GM23338 (cell line): ENCODE data around the gene CETP. TPM values are rescaled to one million over a fixed set of nuclear protein-coding genes. Genes with fewer than 3 reads are reported as not detected.

ENCODE experiments used
- ATAC-seq: fragments of 200-7000 bp; cut with Tn5 transposase; 3 replicates; pipeline ENCODE4 v1.9.1; 2020
- DNase-seq: peaks from one replicate; pipeline ENCODE4 v3.0.0-alpha.2; 2015; ENCODE audit warnings: low spot score
- H2AFZ ChIP-seq: fragments of 200-600 bp; sonication (generic); 2 replicates; pipeline ENCODE4 v1.8.0; 2016; ENCODE audit warnings: antibody characterized with exemption, mild to moderate bottlenecking, moderate library complexity
- H3F3A ChIP-seq: fragments of 200-600 bp; sonication (generic); replicated peaks from 2 replicates; pipeline ENCODE4 v1.8.0; 2017; ENCODE audit warnings: antibody characterized with exemption, mixed run types, low read depth
- H3K27ac ChIP-seq: fragments of 200-600 bp; sonication (generic); 2 replicates; pipeline ENCODE4 v1.6.1; 2016; ENCODE audit warnings: low read depth
- H3K27me3 ChIP-seq: fragments of 200-600 bp; sonication (generic); 2 replicates; pipeline ENCODE4 v1.8.0; 2016; ENCODE audit warnings: mild to moderate bottlenecking, mixed run types, moderate library complexity; ENCODE audit not compliant: insufficient read depth
- H3K36me3 ChIP-seq: fragments of 200-600 bp; sonication (generic); 2 replicates; pipeline ENCODE4 v1.8.0; 2016; ENCODE audit warnings: mild to moderate bottlenecking; ENCODE audit not compliant: insufficient read depth
- H3K4me1 ChIP-seq: fragments of 200-600 bp; sonication (generic); 2 replicates; pipeline ENCODE4 v1.8.0; 2016; ENCODE audit warnings: mild to moderate bottlenecking, moderate library complexity; ENCODE audit not compliant: insufficient read depth
- H3K4me2 ChIP-seq: fragments of 200-600 bp; sonication (generic); 2 replicates; pipeline ENCODE4 v1.7.1; 2017; ENCODE audit warnings: mixed run types
- H3K4me3 ChIP-seq: fragments of 200-600 bp; sonication (generic); 2 replicates; pipeline ENCODE4 v1.6.1; 2016; ENCODE audit warnings: mixed run types
- H3K79me2 ChIP-seq: fragments of 200-600 bp; sonication (generic); replicated peaks from 2 replicates; pipeline ENCODE4 v1.8.0; 2017; ENCODE audit warnings: mild to moderate bottlenecking; ENCODE audit not compliant: insufficient read depth
- H3K9me2 ChIP-seq: fragments of 200-600 bp; sonication (generic); 2 replicates; pipeline ENCODE4 v1.8.0; 2017; ENCODE audit not compliant: insufficient read depth
- H4K20me1 ChIP-seq: fragments of 200-600 bp; sonication (generic); replicated peaks from 2 replicates; pipeline ENCODE4 v1.8.0; 2017; ENCODE audit warnings: mild to moderate bottlenecking; ENCODE audit not compliant: insufficient read depth
- H3K27ac Mint-ChIP-seq: 2 replicates; pipeline ENCODE4 v1.8.0; 2020; ENCODE audit warnings: inconsistent platforms, mild to moderate bottlenecking, moderate library complexity, mixed read lengths
- H3K27me3 Mint-ChIP-seq: 3 replicates; pipeline ENCODE4 v1.8.0; 2022; ENCODE audit warnings: low read depth, mild to moderate bottlenecking, moderate library complexity, mixed read lengths, inconsistent platforms; ENCODE audit not compliant: insufficient read depth, poor library complexity
- H3K36me3 Mint-ChIP-seq: 3 replicates; pipeline ENCODE4 v1.8.0; 2021; ENCODE audit warnings: low read depth, mild to moderate bottlenecking, inconsistent platforms, moderate library complexity, mixed read lengths
- H3K4me1 Mint-ChIP-seq: 3 replicates; pipeline ENCODE4 v1.8.0; 2020; ENCODE audit warnings: mild to moderate bottlenecking, inconsistent platforms, mixed read lengths
- H3K4me3 Mint-ChIP-seq: 3 replicates; pipeline ENCODE4 v1.8.0; 2021; ENCODE audit warnings: moderate library complexity, mild to moderate bottlenecking, inconsistent platforms, mixed read lengths
- H3K9me3 Mint-ChIP-seq: 3 replicates; pipeline ENCODE4 v1.8.0; 2020; ENCODE audit warnings: moderate library complexity, mild to moderate bottlenecking, inconsistent platforms, mixed read lengths
- CREB1 ChIP-seq: fragments of 250-450 bp; sonication (Bioruptor Pico); IDR thresholded peaks from 2 replicates; pipeline ENCODE4 v1.5.0; 2020; ENCODE audit warnings: low read depth, mild to moderate bottlenecking, moderate library complexity
- ETS1 ChIP-seq: IDR thresholded peaks from 2 replicates; pipeline ENCODE4 v1.6.1; 2016; ENCODE audit warnings: antibody characterized with exemption
- EZH2 ChIP-seq: fragments of 200-600 bp; sonication (generic); IDR thresholded peaks from one replicate; pipeline ENCODE4 v1.8.0; 2017; ENCODE audit warnings: antibody characterized with exemption, mild to moderate bottlenecking, low read depth; ENCODE audit not compliant: unreplicated experiment
- EZH2phosphoT487 ChIP-seq: fragments of 200-600 bp; sonication (generic); IDR thresholded peaks from one replicate; pipeline ENCODE4 v1.8.1; 2018; ENCODE audit warnings: antibody characterized with exemption; ENCODE audit not compliant: unreplicated experiment
- JUNB ChIP-seq: IDR thresholded peaks from one replicate; pipeline ENCODE4 v1.6.1; 2016; ENCODE audit warnings: antibody characterized with exemption; ENCODE audit not compliant: unreplicated experiment
- NANOG ChIP-seq: IDR thresholded peaks from 2 replicates; pipeline ENCODE4 v1.6.1; 2016; ENCODE audit warnings: antibody characterized with exemption, borderline replicate concordance
- POLR2AphosphoS5 ChIP-seq: IDR thresholded peaks from 2 replicates; pipeline ENCODE4 v1.6.1; 2016; ENCODE audit warnings: antibody characterized with exemption, low read depth
- STAT1 ChIP-seq: IDR thresholded peaks from one replicate; pipeline ENCODE4 v1.6.1; 2016; ENCODE audit warnings: antibody characterized with exemption; ENCODE audit not compliant: unreplicated experiment
- ZNF114 ChIP-seq: fragments of 250-450 bp; sonication (Bioruptor Pico); IDR thresholded peaks from 2 replicates; pipeline ENCODE4 v1.5.0; 2020; ENCODE audit warnings: mild to moderate bottlenecking, moderate library complexity
- ZNF331 ChIP-seq: fragments of 250-450 bp; sonication (Bioruptor Pico); IDR thresholded peaks from 2 replicates; pipeline ENCODE4 v1.5.0; 2020; ENCODE audit warnings: low read depth, mild to moderate bottlenecking, moderate library complexity
- polyA plus RNA-seq: library from polyadenylated mRNA; unstranded; fragments of >200 nt; fragmentation: Nextera tagmentation; extraction: Ambion mirVana; gene quantifications from 2 replicates; pipeline ENCODE4 v1.2.1, GENCODE V29; 2016
- total RNA-seq: library from RNA; depleted of rRNA; stranded (reverse); fragments of >200 nt; shearing (Covaris generic); gene quantifications from 2 replicates; pipeline ENCODE4 v1.2.3, GENCODE V29; 2014
- TF ChIP-seq, protein P1 (sequence below): fragments of 250-450 bp; sonication (Bioruptor Pico); IDR thresholded peaks from 2 replicates; pipeline ENCODE4 v1.5.0; 2020; ENCODE audit warnings: mild to moderate bottlenecking, moderate library complexity
- TF ChIP-seq, protein P2 (sequence below): IDR thresholded peaks from one replicate; pipeline ENCODE4 v1.6.1; 2018; ENCODE audit warnings: antibody characterized with exemption; ENCODE audit not compliant: unreplicated experiment
- TF ChIP-seq, protein P3 (sequence below), 2 experiments: fragments of 200-600 bp in 1 of 2; sonication (generic) in 1 of 2; conservative IDR thresholded peaks; 2 replicates each; pipeline versions ENCODE4 v1.5.1 to v1.6.1; 2016 to 2017; ENCODE audit warnings: antibody characterized with exemption in 2 of 2, low read depth in 2 of 2, mild to moderate bottlenecking in 2 of 2, moderate library complexity in 1 of 2

Gene CETP
- total and polyA plus RNA-seq, 2 experiments from 2014 or later: not detected

DNA sequence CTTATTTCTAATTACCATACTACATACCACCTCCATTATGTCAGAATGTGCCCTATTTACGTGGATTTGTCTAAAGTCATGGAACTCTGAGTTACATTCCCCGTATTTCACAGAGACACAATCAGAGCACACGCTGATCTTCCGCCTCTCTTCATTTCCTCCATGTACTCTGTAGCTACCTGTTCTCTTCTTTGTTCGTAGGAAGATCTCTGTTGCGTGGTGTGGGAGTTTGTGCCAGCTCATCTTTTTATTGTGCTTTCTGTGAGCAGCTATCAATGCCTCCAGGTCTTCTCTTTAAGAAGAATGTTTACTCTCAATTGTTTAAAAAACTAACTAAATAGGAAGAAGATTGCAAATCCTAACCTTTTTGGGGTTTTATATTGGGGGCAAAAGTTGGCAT, 54.6 kb downstream of the CETP start:
- H3K4me3 Mint-ChIP-seq: no peak overlapping the region
- TF ChIP-seq ZNF331 (CRISPR knock-in tag) (no peak), EZH2phosphoT487 (no peak), EZH2 (no peak), ZNF114 (CRISPR knock-in tag) (no peak), ETS1 (no peak), CREB1 (CRISPR knock-in tag) (no peak), JUNB (no peak), NANOG (no peak), POLR2AphosphoS5 (no peak), STAT1 (no peak)
- TF ChIP-seq, protein P1, sequence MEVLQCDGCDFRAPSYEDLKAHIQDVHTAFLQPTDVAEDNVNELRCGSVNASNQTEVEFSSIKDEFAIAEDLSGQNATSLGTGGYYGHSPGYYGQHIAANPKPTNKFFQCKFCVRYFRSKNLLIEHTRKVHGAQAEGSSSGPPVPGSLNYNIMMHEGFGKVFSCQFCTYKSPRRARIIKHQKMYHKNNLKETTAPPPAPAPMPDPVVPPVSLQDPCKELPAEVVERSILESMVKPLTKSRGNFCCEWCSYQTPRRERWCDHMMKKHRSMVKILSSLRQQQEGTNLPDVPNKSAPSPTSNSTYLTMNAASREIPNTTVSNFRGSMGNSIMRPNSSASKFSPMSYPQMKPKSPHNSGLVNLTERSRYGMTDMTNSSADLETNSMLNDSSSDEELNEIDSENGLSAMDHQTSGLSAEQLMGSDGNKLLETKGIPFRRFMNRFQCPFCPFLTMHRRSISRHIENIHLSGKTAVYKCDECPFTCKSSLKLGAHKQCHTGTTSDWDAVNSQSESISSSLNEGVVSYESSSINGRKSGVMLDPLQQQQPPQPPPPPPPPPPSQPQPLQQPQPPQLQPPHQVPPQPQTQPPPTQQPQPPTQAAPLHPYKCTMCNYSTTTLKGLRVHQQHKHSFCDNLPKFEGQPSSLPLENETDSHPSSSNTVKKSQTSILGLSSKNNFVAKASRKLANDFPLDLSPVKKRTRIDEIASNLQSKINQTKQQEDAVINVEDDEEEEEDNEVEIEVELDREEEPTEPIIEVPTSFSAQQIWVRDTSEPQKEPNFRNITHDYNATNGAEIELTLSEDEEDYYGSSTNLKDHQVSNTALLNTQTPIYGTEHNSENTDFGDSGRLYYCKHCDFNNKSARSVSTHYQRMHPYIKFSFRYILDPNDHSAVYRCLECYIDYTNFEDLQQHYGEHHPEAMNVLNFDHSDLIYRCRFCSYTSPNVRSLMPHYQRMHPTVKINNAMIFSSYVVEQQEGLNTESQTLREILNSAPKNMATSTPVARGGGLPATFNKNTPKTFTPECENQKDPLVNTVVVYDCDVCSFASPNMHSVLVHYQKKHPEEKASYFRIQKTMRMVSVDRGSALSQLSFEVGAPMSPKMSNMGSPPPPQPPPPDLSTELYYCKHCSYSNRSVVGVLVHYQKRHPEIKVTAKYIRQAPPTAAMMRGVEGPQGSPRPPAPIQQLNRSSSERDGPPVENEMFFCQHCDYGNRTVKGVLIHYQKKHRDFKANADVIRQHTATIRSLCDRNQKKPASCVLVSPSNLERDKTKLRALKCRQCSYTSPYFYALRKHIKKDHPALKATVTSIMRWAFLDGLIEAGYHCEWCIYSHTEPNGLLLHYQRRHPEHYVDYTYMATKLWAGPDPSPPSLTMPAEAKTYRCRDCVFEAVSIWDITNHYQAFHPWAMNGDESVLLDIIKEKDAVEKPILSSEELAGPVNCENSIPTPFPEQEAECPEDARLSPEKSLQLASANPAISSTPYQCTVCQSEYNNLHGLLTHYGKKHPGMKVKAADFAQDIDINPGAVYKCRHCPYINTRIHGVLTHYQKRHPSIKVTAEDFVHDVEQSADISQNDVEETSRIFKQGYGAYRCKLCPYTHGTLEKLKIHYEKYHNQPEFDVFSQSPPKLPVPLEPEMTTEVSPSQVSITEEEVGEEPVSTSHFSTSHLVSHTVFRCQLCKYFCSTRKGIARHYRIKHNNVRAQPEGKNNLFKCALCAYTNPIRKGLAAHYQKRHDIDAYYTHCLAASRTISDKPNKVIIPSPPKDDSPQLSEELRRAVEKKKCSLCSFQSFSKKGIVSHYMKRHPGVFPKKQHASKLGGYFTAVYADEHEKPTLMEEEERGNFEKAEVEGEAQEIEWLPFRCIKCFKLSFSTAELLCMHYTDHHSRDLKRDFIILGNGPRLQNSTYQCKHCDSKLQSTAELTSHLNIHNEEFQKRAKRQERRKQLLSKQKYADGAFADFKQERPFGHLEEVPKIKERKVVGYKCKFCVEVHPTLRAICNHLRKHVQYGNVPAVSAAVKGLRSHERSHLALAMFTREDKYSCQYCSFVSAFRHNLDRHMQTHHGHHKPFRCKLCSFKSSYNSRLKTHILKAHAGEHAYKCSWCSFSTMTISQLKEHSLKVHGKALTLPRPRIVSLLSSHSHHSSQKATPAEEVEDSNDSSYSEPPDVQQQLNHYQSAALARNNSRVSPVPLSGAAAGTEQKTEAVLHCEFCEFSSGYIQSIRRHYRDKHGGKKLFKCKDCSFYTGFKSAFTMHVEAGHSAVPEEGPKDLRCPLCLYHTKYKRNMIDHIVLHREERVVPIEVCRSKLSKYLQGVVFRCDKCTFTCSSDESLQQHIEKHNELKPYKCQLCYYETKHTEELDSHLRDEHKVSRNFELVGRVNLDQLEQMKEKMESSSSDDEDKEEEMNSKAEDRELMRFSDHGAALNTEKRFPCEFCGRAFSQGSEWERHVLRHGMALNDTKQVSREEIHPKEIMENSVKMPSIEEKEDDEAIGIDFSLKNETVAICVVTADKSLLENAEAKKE (CRISPR knock-in tag): no peak
- TF ChIP-seq, protein P2, sequence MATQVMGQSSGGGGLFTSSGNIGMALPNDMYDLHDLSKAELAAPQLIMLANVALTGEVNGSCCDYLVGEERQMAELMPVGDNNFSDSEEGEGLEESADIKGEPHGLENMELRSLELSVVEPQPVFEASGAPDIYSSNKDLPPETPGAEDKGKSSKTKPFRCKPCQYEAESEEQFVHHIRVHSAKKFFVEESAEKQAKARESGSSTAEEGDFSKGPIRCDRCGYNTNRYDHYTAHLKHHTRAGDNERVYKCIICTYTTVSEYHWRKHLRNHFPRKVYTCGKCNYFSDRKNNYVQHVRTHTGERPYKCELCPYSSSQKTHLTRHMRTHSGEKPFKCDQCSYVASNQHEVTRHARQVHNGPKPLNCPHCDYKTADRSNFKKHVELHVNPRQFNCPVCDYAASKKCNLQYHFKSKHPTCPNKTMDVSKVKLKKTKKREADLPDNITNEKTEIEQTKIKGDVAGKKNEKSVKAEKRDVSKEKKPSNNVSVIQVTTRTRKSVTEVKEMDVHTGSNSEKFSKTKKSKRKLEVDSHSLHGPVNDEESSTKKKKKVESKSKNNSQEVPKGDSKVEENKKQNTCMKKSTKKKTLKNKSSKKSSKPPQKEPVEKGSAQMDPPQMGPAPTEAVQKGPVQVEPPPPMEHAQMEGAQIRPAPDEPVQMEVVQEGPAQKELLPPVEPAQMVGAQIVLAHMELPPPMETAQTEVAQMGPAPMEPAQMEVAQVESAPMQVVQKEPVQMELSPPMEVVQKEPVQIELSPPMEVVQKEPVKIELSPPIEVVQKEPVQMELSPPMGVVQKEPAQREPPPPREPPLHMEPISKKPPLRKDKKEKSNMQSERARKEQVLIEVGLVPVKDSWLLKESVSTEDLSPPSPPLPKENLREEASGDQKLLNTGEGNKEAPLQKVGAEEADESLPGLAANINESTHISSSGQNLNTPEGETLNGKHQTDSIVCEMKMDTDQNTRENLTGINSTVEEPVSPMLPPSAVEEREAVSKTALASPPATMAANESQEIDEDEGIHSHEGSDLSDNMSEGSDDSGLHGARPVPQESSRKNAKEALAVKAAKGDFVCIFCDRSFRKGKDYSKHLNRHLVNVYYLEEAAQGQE: no peak
- TF ChIP-seq, protein P3, sequence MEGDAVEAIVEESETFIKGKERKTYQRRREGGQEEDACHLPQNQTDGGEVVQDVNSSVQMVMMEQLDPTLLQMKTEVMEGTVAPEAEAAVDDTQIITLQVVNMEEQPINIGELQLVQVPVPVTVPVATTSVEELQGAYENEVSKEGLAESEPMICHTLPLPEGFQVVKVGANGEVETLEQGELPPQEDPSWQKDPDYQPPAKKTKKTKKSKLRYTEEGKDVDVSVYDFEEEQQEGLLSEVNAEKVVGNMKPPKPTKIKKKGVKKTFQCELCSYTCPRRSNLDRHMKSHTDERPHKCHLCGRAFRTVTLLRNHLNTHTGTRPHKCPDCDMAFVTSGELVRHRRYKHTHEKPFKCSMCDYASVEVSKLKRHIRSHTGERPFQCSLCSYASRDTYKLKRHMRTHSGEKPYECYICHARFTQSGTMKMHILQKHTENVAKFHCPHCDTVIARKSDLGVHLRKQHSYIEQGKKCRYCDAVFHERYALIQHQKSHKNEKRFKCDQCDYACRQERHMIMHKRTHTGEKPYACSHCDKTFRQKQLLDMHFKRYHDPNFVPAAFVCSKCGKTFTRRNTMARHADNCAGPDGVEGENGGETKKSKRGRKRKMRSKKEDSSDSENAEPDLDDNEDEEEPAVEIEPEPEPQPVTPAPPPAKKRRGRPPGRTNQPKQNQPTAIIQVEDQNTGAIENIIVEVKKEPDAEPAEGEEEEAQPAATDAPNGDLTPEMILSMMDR (conservative IDR thresholded peaks at IDR 0.05; ENCODE audit: low read depth in 2 of 2): no peak

More for the DNA sequence above, 54.6 kb downstream of the CETP start:
- no peaks in the 10 kb centered on the region for H3K36me3 ChIP-seq
- H3K27me3 Mint-ChIP-seq: peaks cover 2% of the 10 kb centered on the region
- H3K27ac Mint-ChIP-seq: no peak overlapping the region
- H2AFZ ChIP-seq: no peak overlapping the region
- no peaks in the 10 kb centered on the region for H4K20me1 ChIP-seq
- no peak for ATAC-seq
- peaks cover 5% of the 10 kb centered on the region; the same call in 1 of the 2 replicates for H3K4me1 ChIP-seq
- H3K79me2 ChIP-seq: no peaks in the 10 kb centered on the region
- DNase-seq: no peak
- H3K9me3 Mint-ChIP-seq: no peaks in the 10 kb centered on the region
- no peaks in the 10 kb centered on the region for H3K36me3 Mint-ChIP-seq
- peaks cover 10% of the 10 kb centered on the region for H3K4me1 Mint-ChIP-seq
- H3K27me3 ChIP-seq: no peaks in the 10 kb centered on the region
- H3F3A ChIP-seq: no peaks in the 10 kb centered on the region
- H3K9me2 ChIP-seq: no peaks in the 10 kb centered on the region
- H3K27ac ChIP-seq: no peak overlapping the region
- H3K4me2 ChIP-seq: no peak overlapping the region
- no peak overlapping the region for H3K4me3 ChIP-seq
